ENCODE data around the gene GNG12.

GNG12 gene

DNA sequence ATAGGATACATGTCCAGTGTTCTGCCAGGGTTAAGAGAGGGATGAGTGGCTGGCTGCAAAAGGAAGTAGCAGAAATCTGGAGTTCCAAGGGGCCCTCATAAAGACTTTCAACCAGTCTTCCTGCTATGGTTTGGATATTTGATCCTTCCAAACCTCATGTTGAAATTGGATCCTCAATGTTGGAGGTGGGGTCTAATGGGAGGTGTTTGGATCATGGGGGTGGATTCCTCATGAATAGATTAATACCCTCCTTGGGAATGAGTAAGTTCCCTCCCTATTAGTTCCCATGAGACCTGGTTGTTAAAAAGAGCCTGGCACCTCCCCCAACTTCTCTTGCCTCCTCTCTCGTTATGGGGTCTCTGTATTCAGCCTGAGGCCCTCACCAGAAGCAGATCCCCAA is 10.1 kb upstream of the GNG12 start:
- DNase-seq (ENCODE audit: low read depth in 2 of 3, low spot score in 1 of 3) = no peak

DNA sequence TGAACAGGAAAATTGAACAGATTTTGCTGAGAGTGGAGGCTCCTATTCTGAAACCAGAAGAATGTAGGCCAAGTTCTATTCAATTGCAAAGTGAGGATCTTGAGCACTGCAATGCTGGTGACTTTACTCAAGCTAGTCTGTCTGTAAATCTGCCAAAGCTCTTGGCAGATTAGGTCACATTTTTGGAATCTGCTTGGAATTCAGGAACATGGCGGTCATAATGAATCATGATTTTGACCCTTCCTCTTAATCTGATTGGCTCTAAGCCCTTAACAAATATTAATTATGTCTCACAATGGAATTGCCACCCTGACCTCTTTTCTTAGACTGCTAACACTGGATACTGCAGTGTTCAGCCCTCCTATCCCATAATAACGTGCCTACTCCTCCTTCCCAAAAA is 7.2 kb upstream of the GNG12 start:
- no peak for DNase-seq (ENCODE audit: low read depth in 2 of 3, low spot score in 1 of 3)

GRCh38 chr1:67839826-67840225 is 6.6 kb upstream of the GNG12 start:
- no peak for DNase-seq (ENCODE audit: low read depth in 2 of 3, low spot score in 1 of 3)

- no peak for DNase-seq (ENCODE audit: low read depth in 2 of 3, low spot score in 1 of 3)
Measured at GRCh38 chr1:67838180-67838910, 5.1 kb upstream of the GNG12 start.

DNA sequence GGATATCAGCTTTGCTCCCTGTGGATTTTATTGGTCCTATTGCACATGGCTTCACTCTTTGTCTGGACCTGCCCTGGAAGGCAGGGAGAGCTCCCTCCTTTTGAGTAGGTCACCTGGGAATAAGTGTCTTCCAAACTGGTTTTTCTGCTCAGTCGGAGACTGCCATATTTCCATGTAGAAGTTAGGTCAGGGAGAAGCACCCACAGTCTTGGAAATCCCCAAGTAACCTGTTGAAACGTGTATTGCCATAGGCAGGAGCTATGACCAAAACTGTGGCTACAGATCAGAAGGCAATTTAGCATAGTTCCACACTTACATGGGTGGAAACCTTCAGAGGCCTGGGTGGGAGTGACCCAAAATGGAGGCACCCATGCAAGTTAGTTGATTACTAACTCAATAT is 3.5 kb upstream of the GNG12 start:
- no peak for DNase-seq (ENCODE audit: low read depth in 2 of 3, low spot score in 1 of 3)

DNA sequence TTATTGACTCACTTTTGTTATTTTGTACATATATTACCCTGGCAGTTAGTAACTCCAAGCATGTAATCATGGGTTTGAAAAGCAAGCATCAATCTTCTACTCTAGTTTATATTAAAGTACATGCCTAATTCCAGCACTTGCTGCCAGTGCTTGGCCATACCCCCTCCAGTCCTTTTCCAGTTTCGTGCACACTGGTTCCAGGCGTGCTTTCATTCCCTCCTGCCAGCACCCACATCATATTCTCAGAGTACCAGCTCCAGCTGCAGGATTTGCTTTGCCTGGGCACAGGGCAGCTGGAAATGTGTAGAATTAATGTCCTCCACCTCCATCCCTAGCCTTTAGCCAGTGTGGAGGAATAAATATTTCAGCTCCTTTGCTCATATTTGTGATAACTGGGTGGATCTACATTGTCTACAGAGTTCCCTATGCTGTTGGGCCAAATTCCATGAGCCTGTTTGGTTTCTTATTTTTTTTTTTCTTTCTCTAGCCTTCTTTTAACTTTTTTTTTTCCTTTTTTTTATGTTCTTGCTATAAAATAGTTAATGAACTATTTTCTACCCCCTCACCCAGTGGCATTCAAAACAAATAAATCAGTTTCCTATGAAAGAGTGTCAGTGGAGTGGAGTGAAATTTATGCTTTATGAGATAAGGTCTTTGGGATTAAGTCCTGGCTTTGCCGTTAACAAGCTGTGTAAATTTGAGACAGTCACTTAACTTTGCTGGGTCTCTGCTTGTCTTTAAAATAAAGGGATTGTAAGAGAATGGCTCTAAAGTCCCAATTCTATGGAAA is 2.6 kb upstream of the GNG12 start:
- no peak for DNase-seq (ENCODE audit: low read depth in 2 of 3, low spot score in 1 of 3)

DNA sequence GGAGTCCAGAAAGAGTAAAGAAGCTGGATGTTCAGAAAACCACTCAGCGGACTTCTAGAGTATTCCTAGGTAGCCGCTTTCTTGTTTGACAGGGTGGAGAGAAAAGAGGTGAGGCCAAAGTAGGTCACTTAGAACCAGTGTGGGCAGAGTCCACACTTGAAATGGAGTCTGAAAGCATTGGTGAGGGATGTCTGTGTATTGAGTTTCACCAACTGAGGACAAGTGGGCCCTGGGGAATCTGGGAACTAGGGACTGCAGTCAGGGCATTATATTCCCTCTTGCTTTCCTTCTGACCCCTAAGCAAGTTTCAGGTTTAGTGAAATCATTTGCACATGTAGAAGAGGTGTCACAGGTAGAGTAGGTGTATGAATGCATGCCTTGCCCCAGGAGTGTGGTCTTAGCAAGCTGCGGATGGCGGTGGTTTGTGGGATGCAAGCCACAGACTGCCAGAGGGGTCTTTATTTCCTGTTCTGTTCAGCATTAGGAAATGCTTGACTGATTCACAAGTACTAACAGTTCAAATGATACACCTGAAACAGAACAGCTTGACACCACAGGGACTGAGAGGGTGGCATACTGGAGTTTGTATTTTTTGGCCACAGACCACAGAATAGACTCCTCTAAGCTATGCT is 1.1 kb upstream of the GNG12 start:
- DNase-seq (ENCODE audit: low read depth in 2 of 3, low spot score in 1 of 3) = no peak

- no peak for DNase-seq (ENCODE audit: low read depth in 2 of 3, low spot score in 1 of 3)
Measured at GRCh38 chr1:67833602-67833940, 304 bp upstream of the GNG12 start.

DNA sequence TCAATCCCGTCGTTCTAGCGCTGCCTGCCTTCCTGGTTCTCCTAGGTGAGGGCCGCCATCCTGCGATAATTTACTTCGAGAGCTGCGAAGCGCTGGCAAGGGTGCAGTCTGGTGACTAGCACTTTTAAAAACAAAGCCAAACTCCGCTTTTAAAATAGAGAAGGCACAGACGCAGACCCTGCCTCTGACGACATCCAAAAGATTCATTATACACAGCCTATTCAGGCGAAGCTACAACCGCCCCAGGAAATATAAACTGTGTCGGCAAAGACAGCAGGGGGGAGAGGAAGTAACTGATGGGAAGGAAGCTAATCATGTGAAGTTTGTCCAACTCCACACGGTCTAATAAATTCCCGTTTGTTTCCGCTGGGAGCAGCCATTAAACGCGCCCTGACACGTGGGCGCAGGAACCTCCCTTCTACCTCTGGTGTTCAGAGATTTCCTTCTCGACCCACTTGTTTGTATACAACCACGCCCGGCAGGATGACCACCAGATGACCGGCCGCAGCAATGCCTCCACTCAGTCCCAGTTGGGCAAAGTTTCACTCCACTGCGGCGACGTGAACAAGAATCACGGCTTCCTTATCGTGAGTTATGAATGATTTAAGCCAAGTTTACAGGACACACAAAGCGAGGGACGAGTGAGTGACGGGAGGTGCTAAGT is 1.3 kb downstream of the GNG12 start:
- DNase-seq (ENCODE audit: low read depth in 2 of 3, low spot score in 1 of 3) = no peak

- no peak for DNase-seq (ENCODE audit: low read depth in 2 of 3, low spot score in 1 of 3)
Measured at GRCh38 chr1:67830928-67831830, 2.1 kb downstream of the GNG12 start.

- DNase-seq (ENCODE audit: low read depth in 2 of 3, low spot score in 1 of 3) = no peak
Measured at GRCh38 chr1:67830226-67830625, 3.0 kb downstream of the GNG12 start.

GRCh38 chr1:67827688-67828087 is 5.6 kb downstream of the GNG12 start:
- no peak for DNase-seq (ENCODE audit: low read depth in 2 of 3, low spot score in 1 of 3)

GRCh38 chr1:67825591-67825990 is 7.7 kb downstream of the GNG12 start:
- no peak for DNase-seq (ENCODE audit: low read depth in 2 of 3, low spot score in 1 of 3)

DNA sequence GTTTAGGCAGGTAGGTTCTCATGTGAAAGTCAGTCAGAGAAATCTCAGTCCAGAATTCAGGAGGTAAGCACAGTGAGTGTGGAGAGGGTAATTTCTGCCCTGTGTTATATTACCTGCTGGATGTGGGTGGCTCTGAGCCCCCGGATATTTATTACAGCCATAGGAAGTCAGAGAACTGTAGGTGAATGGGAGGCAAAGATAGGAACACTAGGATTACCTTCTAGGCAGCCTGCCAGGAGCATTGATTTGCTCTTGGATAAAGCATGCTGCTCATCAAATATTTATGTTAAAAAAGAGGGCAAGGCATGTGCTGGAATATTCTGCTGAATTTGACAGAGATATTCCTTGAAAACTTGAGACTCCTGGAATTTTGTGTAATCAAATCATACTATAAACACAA is 8.5 kb downstream of the GNG12 start:
- DNase-seq (ENCODE audit: low read depth in 2 of 3, low spot score in 1 of 3) = no peak

- DNase-seq (ENCODE audit: low read depth in 2 of 3, low spot score in 1 of 3) = no peak
Measured at GRCh38 chr1:67823615-67824014, 9.7 kb downstream of the GNG12 start.

DNA sequence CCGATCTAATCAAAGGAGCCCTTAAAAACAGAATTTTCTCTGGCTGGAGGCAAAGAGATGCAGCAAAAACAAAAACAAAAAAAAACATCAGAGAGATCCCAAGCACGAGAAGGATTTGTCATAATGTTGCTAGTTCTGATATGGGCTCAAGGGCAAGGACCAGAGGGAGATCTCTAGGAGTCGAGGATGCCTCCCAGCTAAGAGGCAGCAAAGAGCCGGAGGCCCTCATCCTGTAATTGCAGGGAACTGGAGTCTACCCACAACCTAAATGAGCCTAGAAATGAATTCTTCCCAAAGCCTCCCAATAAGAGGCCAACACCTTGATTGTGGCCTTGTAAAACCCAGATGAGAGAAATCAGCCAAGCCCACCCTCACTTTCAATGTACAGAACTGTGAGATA is 12.0 kb downstream of the GNG12 start:
- DNase-seq (ENCODE audit: low read depth in 2 of 3, low spot score in 1 of 3) = no peak

DNA sequence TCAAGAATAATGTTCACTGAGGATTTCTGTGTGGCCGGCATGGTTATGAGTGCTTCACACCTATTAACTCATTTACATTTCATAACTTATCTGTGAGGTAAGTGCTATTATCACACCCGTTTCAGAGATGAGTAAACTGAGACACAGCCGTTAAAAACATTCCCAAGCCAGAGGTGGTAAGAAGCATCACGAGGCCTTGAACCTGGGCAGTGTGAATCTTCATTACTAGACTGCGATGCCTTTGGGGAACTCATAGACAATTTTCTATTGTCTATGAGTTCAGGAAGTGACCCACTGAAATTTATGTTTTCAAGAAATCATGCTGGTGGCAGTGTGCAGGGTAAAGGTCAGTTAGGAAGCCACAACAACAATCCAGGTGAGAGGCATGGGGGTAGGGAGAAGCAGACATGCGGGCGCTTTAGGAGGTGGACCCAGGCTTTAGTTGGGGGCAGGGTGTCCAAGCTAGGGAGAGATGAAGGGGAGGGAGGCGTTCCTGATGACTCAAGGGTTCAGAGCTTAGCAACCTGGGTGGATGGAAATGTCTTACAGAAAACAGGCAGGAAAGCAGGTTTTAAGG is 14.5 kb downstream of the GNG12 start:
- no peak for DNase-seq (ENCODE audit: low read depth in 2 of 3, low spot score in 1 of 3)

DNA sequence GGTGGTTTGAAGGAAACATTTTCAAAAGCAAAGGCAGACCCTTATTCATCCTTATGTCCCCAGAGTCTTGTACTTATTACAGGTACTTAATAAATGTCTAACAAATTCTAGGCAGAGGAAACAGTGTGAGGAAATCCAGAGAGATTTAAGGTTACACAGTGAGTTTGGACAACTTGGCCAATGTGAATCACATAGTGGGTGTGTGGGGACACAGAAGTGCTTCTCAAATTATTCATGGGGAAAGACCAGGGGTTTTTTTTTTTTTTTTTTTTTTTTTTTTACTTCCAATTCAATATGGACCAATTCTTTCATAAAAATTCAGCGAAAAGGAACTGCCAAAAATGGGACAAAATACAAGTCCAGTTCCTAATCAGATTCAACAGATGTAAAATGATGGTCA is 15.1 kb downstream of the GNG12 start:
- DNase-seq (ENCODE audit: low read depth in 2 of 3, low spot score in 1 of 3) = no peak

GRCh38 chr1:67817319-67817718 is 15.9 kb downstream of the GNG12 start:
- DNase-seq (ENCODE audit: low read depth in 2 of 3, low spot score in 1 of 3) = no peak

DNA sequence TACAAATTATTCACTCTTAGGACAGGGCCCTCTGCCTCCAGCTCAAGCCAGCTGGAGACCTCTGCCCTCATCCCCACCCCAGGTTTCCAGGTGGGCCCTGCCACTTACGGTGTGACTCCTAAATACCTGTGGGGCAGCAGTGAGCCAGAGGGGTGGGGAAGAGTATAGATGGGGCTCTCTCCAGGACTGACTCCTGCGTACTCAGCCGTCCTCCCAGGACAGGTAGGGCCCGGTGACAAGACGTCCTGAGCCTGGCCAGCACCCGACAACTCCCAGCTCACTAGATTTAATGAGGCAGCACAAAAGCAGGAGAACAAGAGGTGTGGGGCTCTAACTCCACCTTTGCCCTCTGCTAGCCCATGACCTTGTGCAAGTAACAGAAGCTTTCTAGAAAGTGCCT is 16.8 kb downstream of the GNG12 start:
- DNase-seq (ENCODE audit: low read depth in 2 of 3, low spot score in 1 of 3) = no peak

- no peak for DNase-seq (ENCODE audit: low read depth in 2 of 3, low spot score in 1 of 3)
Measured at GRCh38 chr1:67816095-67816475, 17.2 kb downstream of the GNG12 start.
